Esophagus squamous epithelium (tissue), 5 donors: ENCODE results near the gene MYO1D. TPM values are rescaled to one million over a fixed set of nuclear protein-coding genes. Genes with fewer than 3 reads are reported as not detected.

Experiments
- DNase-seq: peaks from one replicate; lab custom pipeline; 2025; lab: John Stamatoyannopoulos, UW
- H3K27ac ChIP-seq, 4 donors: fragments of 200-600 bp; sonication (generic); one replicate each; pipeline ENCODE4 v1.5.1; 2016 to 2019; ENCODE audit warnings: mild to moderate bottlenecking in 1 of 4
- H3K27me3 ChIP-seq, 4 donors: fragments of 200-600 bp; sonication (generic); 1 replicate in 3 of 4; 2 replicates in 1 of 4; pipeline versions ENCODE4 v1.5.1 to v1.6.0; 2017 to 2021; ENCODE audit warnings: antibody characterized with exemption in 1 of 4
- H3K36me3 ChIP-seq, 3 donors: fragments of 200-600 bp; sonication (generic); one replicate each; pipeline ENCODE4 v1.5.1; 2016 to 2019
- H3K4me1 ChIP-seq, 3 donors: fragments of 200-600 bp; sonication (generic); one replicate each; pipeline ENCODE4 v1.5.1; 2017 to 2019
- H3K4me3 ChIP-seq, 4 donors: fragments of 200-600 bp; sonication (generic); 1 replicate in 3 of 4; 2 replicates in 1 of 4; pipeline ENCODE4 v1.5.1; 2016 to 2019; ENCODE audit warnings: mild to moderate bottlenecking in 2 of 4, moderate library complexity in 1 of 4
- H3K9me3 ChIP-seq, 3 donors: fragments of 200-600 bp; sonication (generic); one replicate each; pipeline ENCODE4 v1.5.1; 2016 to 2019
- CTCF ChIP-seq, 6 experiments: fragments of 450-650 bp in 4 of 6; fragments of 200-600 bp in 2 of 6; sonication (generic) in 2 of 6; IDR thresholded peaks; one replicate each; pipeline ENCODE4 v1.5.1; 2016 to 2019; ENCODE audit warnings: antibody characterized with exemption in 6 of 6, mild to moderate bottlenecking in 4 of 6, moderate library complexity in 4 of 6
- POLR2A ChIP-seq, 4 donors: fragments of 450-650 bp; IDR thresholded peaks; one replicate each; pipeline ENCODE4 v1.6.1; 2017; ENCODE audit warnings: antibody characterized with exemption in 4 of 4, mild to moderate bottlenecking in 4 of 4, moderate library complexity in 3 of 4
- WGBS, 2 donors: methylation state at CpG; one replicate each; pipeline ENCODE4 v1.1.5; 2018; 5-methylcytosine and 5-hydroxymethylcytosine counted together
- intact Hi-C: fragments of 100-400 bp; cut with DNase I; formaldehyde crosslinking; loops from one replicate; pipeline ENCODE4 v1.15.0; 2022
- total RNA-seq, 4 donors: library from RNA; depleted of rRNA; stranded (reverse); fragments of >200 nt; gene quantifications; one replicate each; pipeline ENCODE4 v1.1.0, GENCODE V29; 2016
- donor health status: DM: yes; HTN: yes; CAD: no.

MYO1D gene
- total RNA-seq, 4 donors from 2014 or later: 58.8 to 86.8 (median 64.3) TPM

GRCh38 chr17:32713081-32713480 is 163.8 kb downstream of the MYO1D start:
- TF ChIP-seq CTCF (IDR thresholded peaks at IDR 0.05): no peak
- intact Hi-C loops: no loop called here

GRCh38 chr17:32709562-32709961 is 167.4 kb downstream of the MYO1D start:
- Histone ChIP-seq H3K27ac (no peak overlapping the region), H3K4me3 (no peak overlapping the region), H3K36me3 (peaks cover 0 to 58% (median 0%) of the 10 kb centered on the region in 3 donors), H3K27me3 (no peaks in the 10 kb centered on the region), H3K4me1 (no peaks in the 10 kb centered on the region), H3K9me3 (no peaks in the 10 kb centered on the region)
- intact Hi-C loops: no loop called here
- DNase-seq: no peak
- no peak for TF ChIP-seq CTCF (IDR thresholded peaks at IDR 0.05)
- no peak for TF ChIP-seq POLR2A (IDR thresholded peaks at IDR 0.05)

More at GRCh38 chr17:32713081-32713480, 163.8 kb downstream of the MYO1D start:
- Histone ChIP-seq H3K4me1 (no peaks in the 10 kb centered on the region), H3K4me3 (no peak overlapping the region), H3K27me3 (no peaks in the 10 kb centered on the region), H3K9me3 (no peaks in the 10 kb centered on the region), H3K36me3 (peaks cover 0 to 63% (median 0%) of the 10 kb centered on the region in 3 donors), H3K27ac (no peak overlapping the region)
- no peak for DNase-seq

GRCh38 chr17:32701871-32702270 is 175.1 kb downstream of the MYO1D start:
- 86 to 96% methylated on average over 1 of the region's 1 CpG for WGBS, 2 donors
- H3K27me3 ChIP-seq: no peaks in the 10 kb centered on the region
- DNase-seq: no peak
- H3K9me3 ChIP-seq: no peaks in the 10 kb centered on the region
- H3K27ac ChIP-seq: no peak overlapping the region
- H3K4me3 ChIP-seq: no peak overlapping the region
- H3K4me1 ChIP-seq: no peaks in the 10 kb centered on the region
- intact Hi-C loops: no loop called here
- no peak for TF ChIP-seq CTCF (IDR thresholded peaks at IDR 0.05)
- TF ChIP-seq POLR2A (IDR thresholded peaks at IDR 0.05): no peak
- peaks cover 0 to 15% (median 0%) of the 10 kb centered on the region in 3 donors for H3K36me3 ChIP-seq

GRCh38 chr17:32699247-32699646 is 177.7 kb downstream of the MYO1D start:
- TF ChIP-seq CTCF (IDR thresholded peaks at IDR 0.05): no peak
- no peak for TF ChIP-seq POLR2A (IDR thresholded peaks at IDR 0.05)
- WGBS, 2 donors: 88 to 92% methylated on average over 2 of the region's 2 CpGs
- Histone ChIP-seq H3K27ac (no peak overlapping the region), H3K9me3 (no peaks in the 10 kb centered on the region), H3K27me3 (no peaks in the 10 kb centered on the region), H3K4me3 (no peak overlapping the region), H3K36me3 (peaks cover 0 to 5% (median 0%) of the 10 kb centered on the region in 3 donors), H3K4me1 (no peaks in the 10 kb centered on the region)
- no peak for DNase-seq
- intact Hi-C loops: no loop called here

GRCh38 chr17:32697728-32698625 is 178.9 kb downstream of the MYO1D start:
- intact Hi-C loops: no loop called here
- H3K27me3 ChIP-seq: no peaks in the 10 kb centered on the region

More at GRCh38 chr17:32697728-32698625, 178.9 kb downstream of the MYO1D start:
- TF ChIP-seq POLR2A (IDR thresholded peaks at IDR 0.05): no peak
- no peak for TF ChIP-seq CTCF (IDR thresholded peaks at IDR 0.05)
- Histone ChIP-seq H3K36me3 (peaks cover 0 to 5% (median 0%) of the 10 kb centered on the region in 3 donors), H3K9me3 (no peaks in the 10 kb centered on the region), H3K27ac (no peak overlapping the region), H3K4me3 (no peak overlapping the region), H3K4me1 (no peaks in the 10 kb centered on the region)
- no peak for DNase-seq
- WGBS, 2 donors: 80 to 94% methylated on average over 1 of the region's 1 CpG
